HepG2 (cell line): ENCODE measurements around the gene PRM2. TPM values are rescaled to one million over a fixed set of nuclear protein-coding genes. Genes with fewer than 3 reads are reported as not detected.
A peak's percentile ranks its signal among the peaks of the same experiment; 100 is the strongest.

ENCODE experiments used
- AGO1 ChIP-seq: fragments of 200-400 bp; formaldehyde crosslinking; IDR thresholded peaks from 2 replicates; pipeline ENCODE4 v1.6.1; 2017; ENCODE audit warnings: mild to moderate bottlenecking, low read depth, low read length, moderate library complexity; ENCODE audit not compliant: poor library complexity, severe bottlenecking
- GTF2F1 ChIP-seq: fragments of 150-350 bp; IDR thresholded peaks from 2 replicates; pipeline ENCODE4 v1.6.1; 2014; ENCODE audit warnings: low read length
- HDAC6 ChIP-seq: fragments of 200-600 bp; sonication (generic); IDR thresholded peaks from 2 replicates; pipeline ENCODE4 v1.7.0; 2017; ENCODE audit warnings: mild to moderate bottlenecking, antibody characterized with exemption, low read length, low read depth
- JDP2 ChIP-seq: sonication (generic); formaldehyde crosslinking; IDR thresholded peaks from 2 replicates; pipeline ENCODE4 v1.8.1; 2022; ENCODE audit warnings: missing genetic modification reagents, borderline replicate concordance
- KLF13 ChIP-seq: sonication (generic); formaldehyde crosslinking; IDR thresholded peaks from 2 replicates; pipeline ENCODE4 v1.4.0; 2020; ENCODE audit warnings: mild to moderate bottlenecking, missing genetic modification reagents
- MATR3 ChIP-seq: sonication (generic); formaldehyde crosslinking; IDR thresholded peaks from 2 replicates; pipeline ENCODE4 v1.4.0; 2020; ENCODE audit warnings: missing genetic modification reagents
- NAIF1 ChIP-seq: sonication (generic); formaldehyde crosslinking; IDR thresholded peaks from 2 replicates; pipeline ENCODE4 v1.5.0; 2020; ENCODE audit warnings: mild to moderate bottlenecking, missing genetic modification reagents, borderline replicate concordance
- PATZ1 ChIP-seq: sonication (generic); formaldehyde crosslinking; IDR thresholded peaks from 2 replicates; pipeline ENCODE4 v1.4.0; 2020; ENCODE audit warnings: missing genetic modification reagents
- RNF219 ChIP-seq: sonication (generic); formaldehyde crosslinking; IDR thresholded peaks from 2 replicates; pipeline ENCODE4 v1.5.0; 2020; ENCODE audit warnings: mild to moderate bottlenecking, missing genetic modification reagents
- SOX5 ChIP-seq: IDR thresholded peaks from 2 replicates; pipeline ENCODE4 v1.6.1; 2016; ENCODE audit warnings: borderline replicate concordance
- SP5 ChIP-seq: IDR thresholded peaks from 2 replicates; pipeline ENCODE4 v1.6.1; 2016; ENCODE audit warnings: low read depth, borderline replicate concordance
- ZBTB40 ChIP-seq, 2 experiments: fragments of 450-650 bp in 1 of 2; sonication (generic) in 1 of 2; formaldehyde crosslinking in 1 of 2; IDR thresholded peaks; 2 replicates each; pipeline versions ENCODE4 v1.6.1 to v1.8.0; 2016 to 2022; ENCODE audit warnings: antibody characterized with exemption in 1 of 2, mild to moderate bottlenecking in 1 of 2, missing genetic modification reagents in 1 of 2
- ZFX ChIP-seq: sonication (generic); formaldehyde crosslinking; IDR thresholded peaks from 2 replicates; pipeline ENCODE4 v1.4.0; 2020; ENCODE audit warnings: mild to moderate bottlenecking, low read depth, missing genetic modification reagents, moderate library complexity
- ZNF335 ChIP-seq: sonication (generic); formaldehyde crosslinking; IDR thresholded peaks from 2 replicates; pipeline ENCODE4 v1.4.0; 2020; ENCODE audit warnings: missing genetic modification reagents
- ZNF558 ChIP-seq: sonication (generic); formaldehyde crosslinking; IDR thresholded peaks from 2 replicates; pipeline ENCODE4 v1.9.0; 2022; ENCODE audit warnings: mild to moderate bottlenecking, missing genetic modification reagents, borderline replicate concordance
- ZNF605 ChIP-seq: sonication (generic); formaldehyde crosslinking; IDR thresholded peaks from 2 replicates; pipeline ENCODE4 v1.8.0; 2022; ENCODE audit warnings: mild to moderate bottlenecking, missing genetic modification reagents
- polyA plus RNA-seq, 8 experiments: library from polyadenylated mRNA; depleted of rRNA in 3 of 8; stranded (reverse) in 7 of 8; unstranded in 1 of 8; fragments of >200 nt; fragmentation: Illumina TruSeq in 4 of 8; extraction: Trizol in 4 of 8; gene quantifications; 2 replicates each; pipeline versions ENCODE4 v1.2.1 to v1.2.3, GENCODE V29; 2011 to 2016; ENCODE audit warnings: low read depth in 4 of 8, missing spikeins in 1 of 8, mixed read lengths in 1 of 8; ENCODE audit not compliant: insufficient read depth in 1 of 8
- total RNA-seq, 5 experiments: library from RNA; depleted of rRNA; stranded (reverse); fragments of >200 nt; fragmentation: Illumina TruSeq; extraction: Trizol; gene quantifications; 2 replicates each; pipeline ENCODE4 v1.2.3, GENCODE V29; 2016; ENCODE audit warnings: low read depth in 1 of 5

The PRM2 gene
- total and polyA plus RNA-seq, 2 of the 13 experiments (the other 11 are each of a cell fraction or from before 2014, with no cell fraction given): 0.54 TPM; not detected in 1

- no peak for TF ChIP-seq ZBTB40 (IDR thresholded peaks at IDR 0.05)
- TF ChIP-seq ZBTB40 (CRISPR knock-in tag; IDR thresholded peaks at IDR 0.05): no peak; the same call in 1 of the 2 replicates
- peak; percentile 83; the same call in 1 of the 2 replicates for TF ChIP-seq ZNF605 (CRISPR knock-in tag)
- no peak for TF ChIP-seq ZNF335 (CRISPR knock-in tag)
- TF ChIP-seq GTF2F1: no peak
- TF ChIP-seq JDP2 (CRISPR knock-in tag): no peak; the same call in 1 of the 2 replicates
- no peak for TF ChIP-seq RNF219 (CRISPR knock-in tag)
- no peak for TF ChIP-seq ZFX (CRISPR knock-in tag)
- no peak for TF ChIP-seq AGO1
- 0 out of 2 replicates have a peak, but pooled peaks have one; percentile 52 for TF ChIP-seq PATZ1 (CRISPR knock-in tag)
- TF ChIP-seq ZNF558 (CRISPR knock-in tag): no peak
- no peak for TF ChIP-seq MATR3 (CRISPR knock-in tag)
- no peak; the same call in 1 of the 2 replicates for TF ChIP-seq HDAC6
- no peak for TF ChIP-seq NAIF1 (CRISPR knock-in tag)
- TF ChIP-seq SP5 (CRISPR knock-in tag): peak; percentile 84
- peak; percentile 97 for TF ChIP-seq SOX5
- TF ChIP-seq KLF13 (CRISPR knock-in tag): no peak
Observed at GRCh38 chr16:11309895-11310633, 33.8 kb upstream of the PRM2 start (continued).
